Brain microvascular endothelial cell (primary cell): Measurements from ENCODE around the gene STH.

Source experiments
- DNase-seq: peaks from one replicate; pipeline ENCODE4 v3.0.0-alpha.2; 2020
- H3K27ac ChIP-seq: fragments of 250-450 bp; sonication (Bioruptor Pico); 2 replicates; pipeline ENCODE4 v1.5.1; 2020; ENCODE audit warnings: mild to moderate bottlenecking, moderate library complexity
- H3K27me3 ChIP-seq: fragments of 250-450 bp; sonication (Bioruptor Pico); replicated peaks from 2 replicates; pipeline ENCODE4 v1.5.1; 2020; ENCODE audit warnings: mild to moderate bottlenecking
- H3K36me3 ChIP-seq: fragments of 250-450 bp; sonication (Bioruptor Pico); replicated peaks from 2 replicates; pipeline ENCODE4 v1.5.1; 2020; ENCODE audit warnings: mild to moderate bottlenecking
- H3K4me3 ChIP-seq: 2 replicates; pipeline ENCODE4 v1.5.1; 2011; ENCODE audit warnings: low read depth, mild to moderate bottlenecking, control low read depth, low read length, moderate library complexity
- in situ Hi-C: cut with HindIII; loops from 2 replicates; pipeline ENCODE4 v1.10.0; 2017; ENCODE audit warnings: low sequenced_read_pairs, low pct_ligation_motif_present
- TF ChIP-seq, protein P1 (sequence below): IDR thresholded peaks from 2 replicates; pipeline ENCODE4 v1.5.1; 2011; ENCODE audit warnings: low read depth, mild to moderate bottlenecking, moderate library complexity, low read length, control low read depth, inconsistent platforms; ENCODE audit errors: missing control alignments

Gene STH

DNA sequence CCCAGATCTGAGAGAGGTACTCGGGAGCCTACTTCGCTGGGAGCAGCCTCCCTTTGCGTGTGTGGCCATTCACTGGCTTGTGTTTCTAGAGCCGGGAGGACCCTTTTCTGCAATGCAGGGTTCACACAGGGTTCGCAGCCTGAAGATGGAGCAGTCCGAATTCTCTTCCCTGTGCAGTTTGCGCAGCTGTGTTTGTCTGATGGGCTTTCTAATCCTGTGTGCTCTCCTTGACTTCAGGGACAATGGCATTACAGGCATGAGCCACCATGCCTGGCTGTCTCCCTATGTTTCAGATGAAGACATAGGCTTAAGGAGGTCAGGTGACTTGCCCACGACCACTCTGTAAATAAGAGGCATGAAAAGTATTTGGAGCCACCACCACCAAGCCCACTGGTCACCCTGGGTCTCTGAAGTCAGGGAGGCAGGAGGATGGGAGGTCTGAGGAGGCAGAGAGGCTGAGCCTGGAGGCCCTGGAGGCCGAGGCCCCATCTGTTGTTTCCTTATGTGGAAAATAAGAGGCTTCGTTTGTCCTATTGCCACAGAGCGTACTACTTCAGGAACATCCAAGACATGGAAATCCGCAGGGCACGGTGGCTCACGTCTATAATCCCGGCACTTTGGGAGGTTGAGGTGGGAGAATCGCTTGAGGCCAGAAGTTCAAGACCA lies 5.0 kb upstream of the STH start:
- H3K4me3 ChIP-seq = no peak overlapping the region
- no peaks in the 10 kb centered on the region for H3K36me3 ChIP-seq
- TF ChIP-seq, protein P1, sequence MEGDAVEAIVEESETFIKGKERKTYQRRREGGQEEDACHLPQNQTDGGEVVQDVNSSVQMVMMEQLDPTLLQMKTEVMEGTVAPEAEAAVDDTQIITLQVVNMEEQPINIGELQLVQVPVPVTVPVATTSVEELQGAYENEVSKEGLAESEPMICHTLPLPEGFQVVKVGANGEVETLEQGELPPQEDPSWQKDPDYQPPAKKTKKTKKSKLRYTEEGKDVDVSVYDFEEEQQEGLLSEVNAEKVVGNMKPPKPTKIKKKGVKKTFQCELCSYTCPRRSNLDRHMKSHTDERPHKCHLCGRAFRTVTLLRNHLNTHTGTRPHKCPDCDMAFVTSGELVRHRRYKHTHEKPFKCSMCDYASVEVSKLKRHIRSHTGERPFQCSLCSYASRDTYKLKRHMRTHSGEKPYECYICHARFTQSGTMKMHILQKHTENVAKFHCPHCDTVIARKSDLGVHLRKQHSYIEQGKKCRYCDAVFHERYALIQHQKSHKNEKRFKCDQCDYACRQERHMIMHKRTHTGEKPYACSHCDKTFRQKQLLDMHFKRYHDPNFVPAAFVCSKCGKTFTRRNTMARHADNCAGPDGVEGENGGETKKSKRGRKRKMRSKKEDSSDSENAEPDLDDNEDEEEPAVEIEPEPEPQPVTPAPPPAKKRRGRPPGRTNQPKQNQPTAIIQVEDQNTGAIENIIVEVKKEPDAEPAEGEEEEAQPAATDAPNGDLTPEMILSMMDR = no peak
- H3K27ac ChIP-seq = no peak overlapping the region
- in situ Hi-C loops = no loop called here
- no peak for DNase-seq
- no peaks in the 10 kb centered on the region for H3K27me3 ChIP-seq

- no peaks in the 10 kb centered on the region for H3K36me3 ChIP-seq
- H3K4me3 ChIP-seq = no peak overlapping the region
- in situ Hi-C loops = no loop called here
- DNase-seq = no peak
- no peak overlapping the region for H3K27ac ChIP-seq
- no peaks in the 10 kb centered on the region for H3K27me3 ChIP-seq
- TF ChIP-seq, protein P1 = no peak
Observed at GRCh38 chr17:45994987-45995386, 4.1 kb upstream of the STH start.

DNA sequence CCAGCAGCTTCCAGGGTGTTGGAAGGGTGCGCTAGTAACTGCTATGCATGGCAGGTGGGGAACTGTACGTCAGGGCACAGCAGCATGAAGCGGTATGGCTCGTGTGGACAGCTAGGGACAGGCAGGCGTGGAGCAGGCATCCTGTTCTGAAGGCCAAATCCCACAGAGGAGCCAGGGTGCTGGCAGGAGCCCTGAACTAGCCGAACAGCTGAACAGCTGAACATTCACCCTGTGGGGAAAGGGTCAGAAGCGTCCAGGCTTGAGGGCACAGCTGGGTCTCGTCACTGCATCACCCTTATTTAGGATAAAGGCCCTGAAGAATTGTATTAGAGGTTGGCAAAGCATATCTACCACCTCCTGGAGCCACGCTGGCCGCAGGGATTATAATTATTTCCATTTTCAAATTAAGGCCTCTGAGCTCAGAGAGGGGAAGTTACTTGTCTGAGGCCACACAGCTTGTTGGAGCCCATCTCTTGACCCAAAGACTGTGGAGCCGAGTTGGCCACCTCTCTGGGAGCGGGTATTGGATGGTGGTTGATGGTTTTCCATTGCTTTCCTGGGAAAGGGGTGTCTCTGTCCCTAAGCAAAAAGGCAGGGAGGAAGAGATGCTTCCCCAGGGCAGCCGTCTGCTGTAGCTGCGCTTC lies 3.3 kb upstream of the STH start:
- TF ChIP-seq, protein P1 = no peak
- no peak overlapping the region for H3K27ac ChIP-seq
- no peaks in the 10 kb centered on the region for H3K36me3 ChIP-seq
- H3K4me3 ChIP-seq = no peak overlapping the region
- in situ Hi-C loops = no loop called here
- DNase-seq = no peak
- no peaks in the 10 kb centered on the region for H3K27me3 ChIP-seq

- Histone ChIP-seq H3K36me3 (no peaks in the 10 kb centered on the region), H3K4me3 (no peak overlapping the region), H3K27ac (no peak overlapping the region), H3K27me3 (no peaks in the 10 kb centered on the region)
- in situ Hi-C loops = no loop called here
- TF ChIP-seq, protein P1 = no peak
- DNase-seq = no peak
Observed at GRCh38 chr17:45996282-45996937, 2.6 kb upstream of the STH start.

GRCh38 chr17:45997166-45997565 lies 1.9 kb upstream of the STH start:
- H3K27ac ChIP-seq = no peak overlapping the region
- no peaks in the 10 kb centered on the region for H3K27me3 ChIP-seq
- TF ChIP-seq, protein P1 = no peak
- no peak for DNase-seq
- no peak overlapping the region for H3K4me3 ChIP-seq
- H3K36me3 ChIP-seq = no peaks in the 10 kb centered on the region
- in situ Hi-C loops = no loop called here
